Activated T-helper 2 cell treated with anti-CD3 and anti-CD28 coated beads, Interferon-gamma antibody, Interleukin-2, Interleukin-4, amounts not matched to agents 10 μg/mL and 5 μg/mL and 100 μg/mL, durations not matched to agents 14 hours and 24 hours and 36 hours (primary cell): ENCODE data around the gene VSX2. TPM values are rescaled to one million over a fixed set of nuclear protein-coding genes. Genes with fewer than 3 reads are reported as not detected.

Experiments
- DNase-seq: peaks from one replicate; pipeline ENCODE4 v3.0.0; 2021; ENCODE audit warnings: low spot score
- H3K27ac Mint-ChIP-seq: one replicate; pipeline ENCODE4 v1.8.0; 2021; ENCODE audit warnings: mixed read lengths
- H3K27me3 Mint-ChIP-seq: one replicate; pipeline ENCODE4 v1.8.0; 2021; ENCODE audit warnings: low read depth, mixed read lengths
- H3K36me3 Mint-ChIP-seq: one replicate; pipeline ENCODE4 v1.8.0; 2021; ENCODE audit warnings: low read depth, mixed read lengths
- H3K4me1 Mint-ChIP-seq: one replicate; pipeline ENCODE4 v1.8.0; 2021; ENCODE audit warnings: low read depth, mixed read lengths
- H3K4me3 Mint-ChIP-seq: one replicate; pipeline ENCODE4 v1.8.0; 2021; ENCODE audit warnings: low read depth, mild to moderate bottlenecking, moderate library complexity, mixed read lengths
- H3K9me3 Mint-ChIP-seq: one replicate; pipeline ENCODE4 v1.8.0; 2021; ENCODE audit warnings: mixed read lengths
- intact Hi-C: fragments of 100-400 bp; cut with micrococcal nuclease; formaldehyde crosslinking; loops from one replicate; pipeline ENCODE4 v1.15.1; 2023
- total RNA-seq: library from RNA; stranded (reverse); gene quantifications from 2 replicates; pipeline ENCODE4 v1.2.3, GENCODE V29; 2022

Gene VSX2
- total RNA-seq, result not detected in 2 replicates

- H3K4me3 Mint-ChIP-seq, result peak within 1 kb of the TSS; percentile 26
- peaks cover 72% of the 10 kb centered on the region for H3K27me3 Mint-ChIP-seq
- H3K4me1 Mint-ChIP-seq, result peaks cover 7% of the 10 kb centered on the region
- DNase-seq, result no peak
- H3K36me3 Mint-ChIP-seq, result no peaks in the 10 kb centered on the region
- intact Hi-C loops, result no loop called here
- no peaks in the 10 kb centered on the region for H3K9me3 Mint-ChIP-seq
- H3K27ac Mint-ChIP-seq, result no peak within 1 kb of the TSS
Measured at GRCh38 chr14:74238974-74239847, at the start of gene VSX2. Gene VSX2 (plus strand): TSS chr14:74239449. CDS start chr14:74239562, 113 bp downstream.

- H3K9me3 Mint-ChIP-seq, result no peaks in the 10 kb centered on the region
- DNase-seq, result no peak
- intact Hi-C loops, result no loop called here
- no peaks in the 10 kb centered on the region for H3K27me3 Mint-ChIP-seq
- H3K4me1 Mint-ChIP-seq, result no peaks in the 10 kb centered on the region
- H3K4me3 Mint-ChIP-seq, result no peak overlapping the region
- no peaks in the 10 kb centered on the region for H3K36me3 Mint-ChIP-seq
- H3K27ac Mint-ChIP-seq, result no peak overlapping the region
Measured at GRCh38 chr14:74190927-74191575, 48.2 kb upstream of the VSX2 start.

- H3K9me3 Mint-ChIP-seq, result no peaks in the 10 kb centered on the region
- no peak overlapping the region for H3K4me3 Mint-ChIP-seq
- H3K27me3 Mint-ChIP-seq, result no peaks in the 10 kb centered on the region
- no peak overlapping the region for H3K27ac Mint-ChIP-seq
- no peak for DNase-seq
- intact Hi-C loops, result no loop called here
- H3K36me3 Mint-ChIP-seq, result no peaks in the 10 kb centered on the region
- no peaks in the 10 kb centered on the region for H3K4me1 Mint-ChIP-seq
Measured at GRCh38 chr14:74194506-74195274, 44.6 kb upstream of the VSX2 start.

- Mint-ChIP-seq H3K27ac (no peak overlapping the region), H3K4me3 (no peak overlapping the region), H3K27me3 (no peaks in the 10 kb centered on the region), H3K4me1 (no peaks in the 10 kb centered on the region), H3K36me3 (no peaks in the 10 kb centered on the region), H3K9me3 (no peaks in the 10 kb centered on the region)
- no peak for DNase-seq
- intact Hi-C loops, result no loop called here
Measured at GRCh38 chr14:74195623-74196022, 43.6 kb upstream of the VSX2 start.

GRCh38 chr14:74198441-74199234 lies 40.6 kb upstream of the VSX2 start:
- H3K27me3 Mint-ChIP-seq, result no peaks in the 10 kb centered on the region
- intact Hi-C loops, result no loop called here
- no peaks in the 10 kb centered on the region for H3K36me3 Mint-ChIP-seq
- H3K9me3 Mint-ChIP-seq, result no peaks in the 10 kb centered on the region
- H3K27ac Mint-ChIP-seq, result no peak overlapping the region
- H3K4me3 Mint-ChIP-seq, result no peak overlapping the region
- no peaks in the 10 kb centered on the region for H3K4me1 Mint-ChIP-seq
- DNase-seq, result no peak

GRCh38 chr14:74202113-74202512 lies 37.1 kb upstream of the VSX2 start:
- Mint-ChIP-seq H3K4me1 (no peaks in the 10 kb centered on the region), H3K4me3 (no peak overlapping the region), H3K27me3 (no peaks in the 10 kb centered on the region), H3K9me3 (no peaks in the 10 kb centered on the region), H3K36me3 (no peaks in the 10 kb centered on the region), H3K27ac (no peak overlapping the region)
- intact Hi-C loops, result no loop called here
- DNase-seq, result no peak

- H3K36me3 Mint-ChIP-seq, result no peaks in the 10 kb centered on the region
- H3K4me1 Mint-ChIP-seq, result no peaks in the 10 kb centered on the region
- DNase-seq, result no peak
- no peak overlapping the region for H3K27ac Mint-ChIP-seq
- H3K27me3 Mint-ChIP-seq, result peaks cover 2% of the 10 kb centered on the region
- H3K4me3 Mint-ChIP-seq, result no peak overlapping the region
- intact Hi-C loops, result no loop called here
- H3K9me3 Mint-ChIP-seq, result no peaks in the 10 kb centered on the region
Measured at GRCh38 chr14:74203639-74204038, 35.6 kb upstream of the VSX2 start.

- Mint-ChIP-seq H3K36me3 (no peaks in the 10 kb centered on the region), H3K27me3 (peaks cover 5% of the 10 kb centered on the region), H3K9me3 (no peaks in the 10 kb centered on the region), H3K27ac (no peak overlapping the region), H3K4me3 (no peak overlapping the region), H3K4me1 (no peaks in the 10 kb centered on the region)
- no peak for DNase-seq
- intact Hi-C loops, result no loop called here
Measured at GRCh38 chr14:74204491-74204890, 34.8 kb upstream of the VSX2 start.

GRCh38 chr14:74205882-74206281 lies 33.4 kb upstream of the VSX2 start:
- H3K27ac Mint-ChIP-seq, result no peak overlapping the region
- no peaks in the 10 kb centered on the region for H3K36me3 Mint-ChIP-seq
- no peaks in the 10 kb centered on the region for H3K4me1 Mint-ChIP-seq
- peaks cover 5% of the 10 kb centered on the region for H3K27me3 Mint-ChIP-seq
- intact Hi-C loops, result no loop called here
- H3K4me3 Mint-ChIP-seq, result no peak overlapping the region
- no peaks in the 10 kb centered on the region for H3K9me3 Mint-ChIP-seq
- DNase-seq, result no peak

GRCh38 chr14:74207943-74208342 lies 31.3 kb upstream of the VSX2 start:
- intact Hi-C loops, result no loop called here
- DNase-seq, result no peak
- no peaks in the 10 kb centered on the region for H3K9me3 Mint-ChIP-seq
- H3K4me3 Mint-ChIP-seq, result no peak overlapping the region
- H3K27ac Mint-ChIP-seq, result no peak overlapping the region
- H3K27me3 Mint-ChIP-seq, result peaks cover 11% of the 10 kb centered on the region
- no peaks in the 10 kb centered on the region for H3K4me1 Mint-ChIP-seq
- no peaks in the 10 kb centered on the region for H3K36me3 Mint-ChIP-seq

GRCh38 chr14:74208642-74209041 lies 30.6 kb upstream of the VSX2 start:
- intact Hi-C loops, result no loop called here
- H3K4me3 Mint-ChIP-seq, result no peak overlapping the region

GRCh38 chr14:74211945-74212580 lies 27.2 kb upstream of the VSX2 start:
- Mint-ChIP-seq H3K27me3 (peaks cover 13% of the 10 kb centered on the region), H3K27ac (no peak overlapping the region), H3K4me1 (no peaks in the 10 kb centered on the region), H3K9me3 (no peaks in the 10 kb centered on the region), H3K36me3 (no peaks in the 10 kb centered on the region), H3K4me3 (no peak overlapping the region)
- DNase-seq, result no peak
- intact Hi-C loops, result no loop called here

More at GRCh38 chr14:74208642-74209041, 30.6 kb upstream of the VSX2 start:
- no peak for DNase-seq
- Mint-ChIP-seq H3K36me3 (no peaks in the 10 kb centered on the region), H3K27me3 (peaks cover 11% of the 10 kb centered on the region), H3K27ac (no peak overlapping the region), H3K4me1 (no peaks in the 10 kb centered on the region), H3K9me3 (no peaks in the 10 kb centered on the region)
